Hematopoietic multipotent progenitor cell treated with erythropoietin and hydrocortisone succinate and interleukin-3 and kit ligand, for 4 days (in vitro differentiated cells): ENCODE data around the gene ALS2CL.
"Not testable (repeated sequence)": the region's sequence is repeated elsewhere in the genome, so short reads cannot be mapped to it uniquely, and the experiment has no call there.

Source experiments
- DNase-seq: peaks from one replicate; pipeline ENCODE4 v3.0.0-alpha.2; 2015

Gene ALS2CL

DNA sequence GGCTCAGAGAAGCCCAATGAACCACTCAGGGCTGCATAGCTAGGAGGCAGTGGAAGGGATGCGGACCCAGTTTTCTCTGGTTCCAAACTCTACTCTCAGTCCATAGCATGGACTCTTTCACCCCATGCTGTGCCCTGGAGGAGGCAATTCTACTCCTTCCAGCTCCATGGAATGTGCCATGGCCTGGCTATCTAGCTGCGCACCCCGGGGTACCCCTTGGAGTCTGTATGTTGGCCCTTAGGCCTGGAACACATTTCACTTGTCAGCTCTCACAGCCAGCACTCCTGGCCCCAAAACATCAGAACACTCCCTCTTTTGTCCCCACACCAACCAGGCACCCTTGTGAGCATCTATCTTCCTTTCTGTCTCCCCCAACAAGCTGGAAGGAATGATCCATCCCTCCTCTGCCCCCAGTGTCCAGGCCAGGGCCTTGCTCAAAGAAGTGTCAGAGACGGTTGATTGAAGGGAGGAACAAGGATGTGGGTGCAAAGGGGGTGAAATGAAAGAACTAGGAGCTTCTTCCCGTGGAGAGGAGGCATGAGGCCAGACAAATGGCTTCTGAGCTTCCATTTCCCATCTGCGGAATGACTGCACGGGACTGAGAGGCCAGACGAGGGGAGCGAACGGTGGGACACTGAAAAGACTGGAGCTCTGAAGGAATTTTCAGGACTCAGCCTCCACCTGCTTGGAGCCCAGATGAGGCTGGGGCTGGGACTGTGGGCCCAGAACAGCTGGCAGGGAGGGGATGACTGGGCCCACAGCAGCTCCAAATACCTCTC lies 21.4 kb upstream of the ALS2CL start:
- DNase-seq, result no peak

DNA sequence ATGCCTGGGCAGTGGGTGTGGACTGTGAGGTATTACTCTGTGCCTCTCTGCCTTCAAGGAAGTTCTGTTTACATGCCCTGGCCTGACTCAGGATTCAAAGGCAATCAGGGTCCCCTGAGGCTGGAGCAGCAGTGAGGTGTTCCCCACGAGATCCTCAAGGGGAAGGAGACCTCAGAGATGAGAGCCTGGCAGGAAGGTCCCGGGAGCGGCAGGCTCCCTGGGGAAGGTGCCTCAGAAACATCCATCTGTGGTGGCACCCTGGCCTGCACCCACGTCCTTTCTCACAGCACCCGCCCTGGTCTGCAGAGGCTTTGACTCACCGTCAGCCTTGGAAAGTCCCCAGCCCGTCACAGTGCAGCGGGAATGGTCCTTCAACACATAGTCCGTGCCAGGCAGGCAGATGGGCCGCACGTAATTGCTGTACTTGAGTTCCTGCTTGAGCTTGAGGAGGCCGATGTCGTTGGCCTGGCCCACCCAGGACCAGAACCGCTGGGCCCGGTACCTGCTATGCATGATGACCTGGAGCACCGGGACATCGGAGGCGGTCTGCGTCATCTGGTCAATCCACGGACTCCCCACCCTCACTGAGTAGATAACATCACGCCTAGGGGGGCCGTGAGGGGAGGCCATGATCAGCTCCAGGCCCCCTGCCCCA lies 20.5 kb upstream of the ALS2CL start:
- DNase-seq, result no peak

DNA sequence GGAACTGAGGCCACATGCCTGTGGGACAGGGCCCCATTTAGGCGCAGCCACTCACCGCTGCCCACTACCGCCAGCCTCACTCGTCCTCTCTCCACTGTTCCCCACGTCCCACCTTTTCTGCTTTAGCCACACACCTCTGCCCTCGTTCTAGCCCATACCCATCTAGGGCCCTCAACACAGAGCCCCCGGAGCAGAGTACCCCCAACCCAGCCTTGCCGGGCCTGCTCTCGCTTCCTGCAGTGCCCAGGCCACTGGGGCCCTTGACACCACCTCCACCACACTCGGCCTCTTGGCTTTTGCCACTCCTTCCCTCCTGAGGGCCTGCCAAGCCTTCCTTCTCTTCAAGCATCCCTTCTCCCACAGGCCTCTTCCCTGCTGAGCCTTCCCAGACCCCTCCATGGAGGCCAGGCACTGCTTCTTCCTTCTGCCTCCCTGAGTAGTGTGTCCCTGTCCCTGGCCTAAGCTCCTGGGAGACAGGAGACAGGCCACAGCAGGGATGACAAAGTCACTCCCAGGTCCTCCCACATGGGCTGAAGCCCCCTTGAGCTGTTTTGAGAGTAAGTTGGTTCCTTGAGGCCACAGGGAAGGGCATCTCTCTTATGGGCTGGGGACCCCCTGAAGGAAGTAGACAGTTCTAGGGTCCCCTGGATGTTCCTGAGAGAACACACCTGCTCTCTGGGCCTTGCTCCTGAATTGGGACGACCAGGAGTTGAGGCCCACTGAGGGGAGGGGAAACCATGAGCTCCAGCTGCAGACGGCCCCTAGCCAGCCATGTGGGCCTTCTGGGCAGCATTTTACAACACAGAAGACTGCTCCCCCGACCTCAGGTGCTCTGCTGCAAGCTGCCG lies 19.8 kb upstream of the ALS2CL start:
- no peak for DNase-seq

DNA sequence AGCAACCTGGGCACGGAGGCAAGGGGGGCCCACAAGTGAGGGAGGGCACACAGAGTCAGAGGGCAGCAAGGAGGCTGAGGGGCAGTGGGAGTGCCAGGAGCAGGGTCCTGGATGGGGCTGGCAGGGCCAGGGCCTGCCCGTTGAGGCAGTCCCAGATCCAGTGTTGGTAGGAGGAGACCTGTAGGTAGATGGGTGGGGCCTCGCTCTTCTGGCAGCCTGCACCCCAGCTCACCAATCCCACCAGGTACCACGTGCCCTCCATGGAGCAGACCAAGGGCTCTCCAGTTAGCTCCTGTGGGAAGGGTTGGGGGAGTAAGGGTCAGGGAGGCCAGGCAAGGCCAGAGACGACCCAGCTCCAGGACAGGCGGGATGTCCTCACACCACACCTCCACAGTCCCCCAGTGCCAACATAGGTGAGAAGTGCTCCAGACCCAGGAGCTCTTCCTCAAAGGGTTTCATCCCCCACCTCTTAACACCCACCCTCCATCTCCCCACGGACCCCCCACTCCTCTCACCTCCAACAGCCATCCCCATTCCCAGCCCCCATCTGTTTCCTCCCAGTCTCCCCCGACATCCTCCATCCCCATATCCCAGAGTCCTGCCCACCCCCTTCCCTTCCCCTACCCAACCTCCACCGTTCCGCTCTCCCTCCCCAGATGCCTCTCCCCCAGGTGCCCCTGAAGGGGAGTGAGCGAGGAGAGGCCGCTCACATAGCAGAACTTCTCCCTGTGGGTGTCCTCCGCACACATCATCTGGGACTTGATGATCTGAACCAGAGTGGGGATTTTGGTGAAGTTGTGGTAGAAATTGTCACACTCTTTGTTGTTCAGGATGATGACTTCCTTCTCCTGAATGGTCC lies 18.9 kb upstream of the ALS2CL start:
- no peak for DNase-seq

DNA sequence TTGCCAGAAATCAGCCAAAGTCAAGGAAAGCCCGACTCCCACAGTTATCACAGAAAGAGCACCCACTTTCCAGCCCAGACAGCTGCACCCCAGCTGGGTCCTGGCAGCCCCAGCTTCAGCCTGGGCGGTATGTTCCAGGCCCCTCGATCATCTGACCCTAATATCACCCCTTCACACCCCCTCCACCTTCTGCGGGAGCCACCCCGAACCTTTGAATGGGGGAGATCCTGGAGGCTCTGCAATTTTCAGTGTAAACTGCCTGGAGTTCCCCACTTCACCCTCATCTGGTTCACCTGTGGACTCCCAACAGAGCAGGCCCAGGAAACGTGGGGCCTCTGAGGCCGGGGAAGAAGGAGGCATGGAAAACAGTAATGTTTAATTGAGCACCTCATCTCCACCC lies 18.3 kb upstream of the ALS2CL start:
- no peak for DNase-seq

DNA sequence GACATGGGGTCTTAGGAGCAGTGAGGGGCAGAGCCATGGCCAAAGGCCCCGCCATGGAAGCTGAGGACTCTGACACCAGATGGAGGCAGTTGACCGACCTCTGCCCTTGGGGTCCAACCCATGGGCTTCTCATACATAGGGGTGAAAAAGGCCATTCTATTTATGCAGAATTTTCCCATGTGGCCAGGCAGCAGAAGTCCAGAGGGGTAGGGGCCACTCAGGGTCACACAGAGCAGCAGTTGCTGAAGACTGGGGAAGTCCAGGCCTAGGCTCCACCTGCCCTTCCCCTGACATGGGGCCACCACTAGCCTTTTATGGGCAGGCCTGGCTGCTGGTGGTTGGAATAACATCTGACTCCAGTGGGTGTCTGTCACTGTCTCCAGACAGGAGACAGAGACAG lies 17.8 kb upstream of the ALS2CL start:
- no peak for DNase-seq

DNA sequence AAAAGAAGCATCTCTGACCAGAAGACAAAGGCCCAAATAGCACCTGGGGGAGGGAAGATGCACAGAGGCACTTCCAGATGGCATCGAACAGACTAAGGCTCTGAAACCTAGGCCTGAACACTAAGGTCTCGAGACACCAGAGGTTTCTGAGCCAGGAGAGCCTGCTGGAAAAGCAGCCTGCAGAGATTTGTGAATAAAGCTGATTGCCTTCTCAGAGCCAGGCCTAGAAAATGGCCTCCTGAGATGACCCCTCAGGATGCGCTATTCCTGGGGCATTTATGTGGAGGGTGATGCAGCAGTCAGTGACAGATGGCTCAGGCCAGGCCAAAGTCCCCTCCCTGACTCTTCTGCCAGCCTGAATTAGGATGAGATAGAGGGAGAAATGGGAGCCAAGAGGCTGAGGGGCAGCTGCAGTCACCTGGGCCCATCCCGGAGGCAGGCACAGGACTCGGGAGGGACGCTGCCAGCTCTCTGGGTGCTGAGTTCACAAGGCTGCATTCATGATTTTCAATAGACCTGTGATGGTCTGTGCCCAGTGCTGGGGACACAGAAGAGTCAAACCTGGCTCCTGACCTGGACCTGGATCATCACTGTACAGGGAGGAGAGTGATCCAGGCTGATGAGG lies 17.3 kb upstream of the ALS2CL start:
- no peak for DNase-seq

DNA sequence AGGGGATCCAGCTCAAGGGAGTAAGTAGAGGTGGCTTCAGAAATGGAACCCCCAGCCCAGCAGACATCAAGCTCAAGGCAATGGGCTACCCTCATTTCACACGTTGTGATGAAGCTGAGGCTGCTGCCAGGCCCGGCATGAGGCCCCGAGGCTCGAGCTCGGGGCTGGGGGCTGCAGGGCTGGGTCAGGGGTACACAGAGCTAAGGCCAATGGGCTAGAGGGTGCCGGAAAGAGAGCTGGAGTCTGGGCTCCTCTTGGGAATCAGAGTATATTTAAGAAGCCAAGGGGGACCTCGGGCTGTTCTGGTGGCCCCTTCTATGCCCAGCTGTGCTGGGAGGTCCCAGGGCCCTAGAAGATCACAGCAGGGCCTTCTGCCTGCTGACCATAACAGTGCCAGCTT lies 16.8 kb upstream of the ALS2CL start:
- DNase-seq, result no peak

DNA sequence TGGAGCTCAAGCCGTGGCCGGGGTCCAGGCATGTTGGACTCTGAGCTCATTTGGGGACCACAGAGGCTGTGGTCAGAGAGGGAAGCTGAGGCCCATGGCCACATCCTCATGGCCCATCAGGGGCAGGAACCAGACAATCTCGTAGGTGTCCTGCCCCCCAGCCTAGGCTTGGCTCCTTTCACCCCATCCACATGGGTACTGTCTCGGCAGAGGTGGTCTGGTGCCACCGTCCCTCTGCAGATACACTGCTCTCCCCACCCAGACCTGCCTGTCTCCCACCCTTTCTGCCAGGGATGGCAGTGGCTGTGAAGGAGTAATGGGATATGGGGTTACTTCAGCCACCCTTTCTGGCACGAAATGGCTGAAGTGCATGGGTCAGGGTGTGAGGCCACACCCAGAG lies 16.2 kb upstream of the ALS2CL start:
- no peak for DNase-seq

DNA sequence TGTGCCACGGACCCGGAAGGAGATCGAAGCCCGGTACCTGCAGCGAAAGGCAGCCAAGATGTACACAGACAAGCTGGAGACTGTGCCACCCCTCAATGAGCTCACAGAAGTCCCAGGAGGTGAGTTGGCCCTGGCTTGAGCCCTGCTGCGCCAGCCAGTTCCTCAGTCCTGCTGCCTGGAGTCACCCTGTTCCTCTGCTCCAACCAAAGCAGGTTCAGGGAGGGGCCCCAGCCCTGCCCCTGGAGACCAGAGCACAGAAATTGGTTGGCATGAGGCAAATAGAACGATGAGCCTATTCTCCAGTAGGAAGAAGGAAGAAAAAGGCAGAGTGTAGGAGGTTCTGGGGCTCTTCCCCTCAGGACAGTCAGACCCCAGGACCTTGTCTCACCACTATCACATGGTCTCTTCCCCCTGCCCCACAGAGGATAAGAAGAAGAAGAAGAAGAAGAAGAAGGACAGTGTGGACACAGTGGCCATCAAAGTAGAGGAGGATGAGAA lies 15.7 kb upstream of the ALS2CL start:
- no peak for DNase-seq

DNA sequence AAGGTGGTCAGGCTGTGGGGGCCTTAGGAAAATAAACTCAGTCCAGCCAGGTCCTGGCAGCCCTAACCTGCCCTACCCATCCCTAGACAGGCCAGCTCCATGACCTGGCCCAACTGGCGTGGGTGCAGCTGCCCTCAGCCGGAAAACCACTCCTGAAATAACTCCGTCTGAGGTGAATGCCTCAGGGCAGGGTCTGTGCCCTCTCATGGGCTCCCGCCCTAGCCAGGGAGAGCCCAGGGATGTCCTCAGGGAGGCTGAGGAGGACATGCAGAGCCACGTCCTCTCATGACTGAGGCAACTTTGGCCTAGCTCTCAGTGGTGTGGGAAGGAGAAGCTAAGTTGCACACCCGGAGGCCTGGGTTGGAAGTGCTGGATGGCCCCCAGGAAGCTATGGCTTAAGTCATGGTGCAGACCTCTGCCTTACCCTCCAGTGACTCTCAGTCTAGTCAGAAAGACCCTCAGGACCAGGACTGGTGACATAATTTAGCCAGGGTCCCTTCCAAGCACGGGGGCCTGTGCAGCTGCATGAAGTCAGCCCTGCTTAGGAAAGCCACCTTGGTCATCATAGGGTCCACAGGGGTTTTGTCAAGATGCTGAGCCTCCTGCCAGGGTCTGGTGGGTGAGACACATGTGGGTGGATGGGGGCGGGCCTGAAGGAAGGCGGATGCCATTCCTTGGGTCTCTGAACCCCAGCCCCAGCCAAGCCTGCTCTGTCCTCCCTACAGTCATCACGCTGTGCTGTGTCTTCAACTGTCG lies 15.1 kb upstream of the ALS2CL start:
- DNase-seq, result no peak

DNA sequence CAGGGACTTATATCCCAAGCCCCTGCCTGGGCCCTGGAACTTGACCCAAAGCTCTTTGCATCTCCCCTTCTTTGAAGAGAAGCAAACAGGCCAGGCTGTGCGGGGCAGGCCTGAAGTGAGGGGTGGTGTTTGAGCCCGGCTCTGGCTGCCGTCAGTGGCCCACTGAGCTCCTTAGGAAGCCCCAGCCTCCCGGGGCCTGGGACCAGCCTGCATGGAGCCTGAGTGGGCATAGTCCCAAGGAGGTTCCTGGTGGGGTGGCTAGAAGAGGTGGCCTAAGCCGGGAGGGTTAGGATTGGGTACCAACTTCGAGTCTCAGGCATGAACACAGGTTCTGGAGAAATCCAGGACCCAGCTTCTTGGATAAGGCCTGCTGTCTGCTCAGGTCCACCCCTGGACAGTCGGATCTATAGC lies 14.1 kb upstream of the ALS2CL start:
- DNase-seq, result no peak

DNA sequence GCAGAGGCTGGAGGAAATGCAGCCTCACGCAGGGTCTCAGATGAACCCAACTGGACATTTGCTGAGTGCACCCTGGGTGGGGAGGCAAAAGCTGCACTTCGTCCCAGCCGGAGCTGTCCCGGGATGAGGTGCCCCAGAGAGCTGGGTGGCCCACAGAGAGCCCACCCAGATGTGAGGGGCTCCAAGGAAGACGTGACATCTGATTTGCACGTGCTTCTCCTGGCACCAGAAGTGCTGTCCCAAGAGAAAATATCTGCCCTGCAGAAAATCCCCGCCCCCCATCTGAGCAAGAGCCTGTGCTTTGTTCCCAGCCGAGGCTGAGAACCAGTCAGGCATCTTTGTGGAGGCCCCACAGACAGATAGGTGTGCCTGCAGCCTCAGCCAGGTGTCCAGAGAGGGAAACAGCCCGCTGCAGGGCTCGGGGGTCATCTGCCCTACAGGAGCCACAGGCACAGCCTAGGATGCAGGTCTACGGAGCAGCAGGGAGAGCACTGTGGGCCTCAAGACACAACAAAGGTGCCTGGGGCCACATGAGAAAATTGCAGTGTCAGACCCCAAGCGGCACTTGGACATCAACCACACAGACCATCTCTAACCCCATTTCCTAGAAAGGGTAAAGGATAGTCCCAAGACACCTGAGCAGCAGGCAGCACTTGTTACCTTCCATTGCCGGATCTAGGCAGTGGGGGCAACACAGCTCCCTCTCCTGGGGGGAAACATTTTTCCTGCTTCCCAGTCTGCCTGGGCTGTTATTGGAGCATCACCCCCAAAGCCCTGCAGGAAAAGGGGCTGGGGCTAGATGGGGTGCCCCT lies 13.5 kb upstream of the ALS2CL start:
- DNase-seq, result no peak

DNA sequence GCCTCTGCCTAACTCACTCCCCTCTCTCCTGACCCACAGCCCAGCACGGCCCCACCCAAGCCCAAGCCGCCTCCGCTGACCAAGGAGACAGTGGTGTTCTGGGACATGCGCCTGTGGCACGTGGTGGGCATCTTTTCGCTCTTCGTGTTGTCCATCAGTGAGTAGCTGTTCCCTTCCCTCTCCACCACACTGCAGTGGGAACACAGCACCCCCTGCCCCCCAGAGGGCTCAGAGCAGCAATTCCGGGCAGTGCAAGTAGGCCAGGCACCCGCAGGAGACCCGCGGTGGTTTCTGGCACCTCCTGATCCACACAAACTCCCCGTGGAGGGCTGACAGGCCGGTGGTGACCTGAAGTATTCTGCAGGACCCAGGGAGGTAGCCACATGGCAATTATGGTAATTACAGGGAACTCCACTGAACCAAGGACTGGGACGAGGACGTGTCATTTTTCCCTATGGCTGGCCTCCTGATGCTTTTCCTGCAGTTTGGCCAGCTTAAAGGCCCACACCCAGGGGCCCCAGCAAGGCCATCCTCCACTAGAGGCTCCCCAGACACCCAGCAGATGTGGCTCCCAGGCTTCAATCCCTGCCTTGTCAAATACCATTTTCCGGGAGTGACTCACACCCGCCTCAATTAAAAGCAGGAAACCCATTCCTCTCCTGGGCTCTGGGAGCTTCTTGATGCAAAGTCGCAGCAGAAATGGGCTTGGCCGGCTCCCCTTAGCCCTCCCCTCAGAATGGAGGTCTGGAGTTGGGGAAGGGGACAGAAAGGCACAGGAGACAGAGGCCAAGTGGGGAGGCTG lies 12.5 kb upstream of the ALS2CL start:
- DNase-seq, result no peak

DNA sequence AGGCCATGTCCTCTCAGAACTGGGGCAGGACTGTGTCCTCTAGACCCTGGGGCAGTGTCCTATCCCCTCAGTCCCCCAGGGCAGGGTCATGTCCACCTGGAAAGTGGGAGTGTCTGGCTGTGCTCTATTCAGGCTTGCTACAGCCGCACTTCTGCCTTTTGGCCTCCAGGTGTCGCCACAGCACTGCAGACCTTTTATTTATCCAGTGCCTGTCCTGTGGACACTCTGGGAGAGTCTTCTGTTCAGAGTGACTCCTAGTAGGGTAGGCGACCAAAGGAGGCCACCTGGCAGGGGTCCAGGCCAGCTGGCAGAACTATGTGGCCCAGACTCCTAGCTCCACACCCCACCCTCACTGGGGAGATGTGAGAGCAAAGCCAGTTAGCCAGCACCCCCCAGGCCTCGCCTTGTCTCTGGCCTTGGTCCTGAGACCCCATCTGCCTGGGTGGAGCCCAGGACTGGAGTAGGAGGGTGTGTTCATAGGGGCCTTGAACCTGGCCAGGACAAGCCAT lies 11.6 kb upstream of the ALS2CL start:
- peak; percentile 79 for DNase-seq

DNA sequence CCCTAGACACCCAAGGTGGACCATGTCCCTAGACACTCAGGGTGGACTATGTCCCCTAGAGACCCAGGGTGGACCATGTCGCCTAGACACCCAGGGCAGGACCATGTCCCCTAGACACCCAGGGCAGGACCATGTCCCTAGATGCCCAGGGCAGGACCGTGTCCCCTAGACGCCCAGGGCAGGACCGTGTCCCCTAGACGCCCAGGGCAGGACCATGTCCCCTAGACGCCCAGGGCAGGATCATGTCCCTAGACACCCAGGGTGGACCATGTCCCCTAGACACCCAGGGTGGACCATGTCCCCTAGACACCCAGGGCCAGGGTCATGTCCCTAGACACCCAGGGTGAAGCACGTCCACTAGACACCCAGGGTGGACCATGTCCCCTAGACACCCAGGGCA lies 10.9 kb upstream of the ALS2CL start:
- not testable (repeated sequence) for DNase-seq

DNA sequence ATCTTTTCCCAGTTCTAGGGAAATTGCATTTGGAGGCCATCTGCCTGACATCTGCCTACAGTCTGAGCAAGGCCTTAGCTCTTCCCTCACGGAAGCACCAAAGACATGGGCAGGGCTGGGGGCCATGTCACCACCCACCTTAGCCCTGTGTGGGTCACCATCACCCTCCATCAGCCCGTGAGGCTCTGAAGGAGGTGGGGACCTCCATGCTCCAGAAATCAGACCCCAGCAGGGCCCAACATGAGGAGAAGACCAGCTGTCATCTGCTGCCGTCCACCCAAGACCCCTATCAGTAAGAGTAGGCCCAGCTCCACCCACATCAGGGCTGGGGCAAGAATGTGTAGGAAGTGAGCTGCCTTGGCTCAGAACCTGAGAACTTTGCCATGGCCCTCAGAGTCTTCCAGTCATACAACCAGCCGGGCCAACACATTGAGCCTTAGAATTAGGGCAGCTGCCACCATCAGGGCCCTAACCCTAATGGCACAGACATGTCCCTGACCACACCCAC lies 9.6 kb upstream of the ALS2CL start:
- DNase-seq, result no peak

DNA sequence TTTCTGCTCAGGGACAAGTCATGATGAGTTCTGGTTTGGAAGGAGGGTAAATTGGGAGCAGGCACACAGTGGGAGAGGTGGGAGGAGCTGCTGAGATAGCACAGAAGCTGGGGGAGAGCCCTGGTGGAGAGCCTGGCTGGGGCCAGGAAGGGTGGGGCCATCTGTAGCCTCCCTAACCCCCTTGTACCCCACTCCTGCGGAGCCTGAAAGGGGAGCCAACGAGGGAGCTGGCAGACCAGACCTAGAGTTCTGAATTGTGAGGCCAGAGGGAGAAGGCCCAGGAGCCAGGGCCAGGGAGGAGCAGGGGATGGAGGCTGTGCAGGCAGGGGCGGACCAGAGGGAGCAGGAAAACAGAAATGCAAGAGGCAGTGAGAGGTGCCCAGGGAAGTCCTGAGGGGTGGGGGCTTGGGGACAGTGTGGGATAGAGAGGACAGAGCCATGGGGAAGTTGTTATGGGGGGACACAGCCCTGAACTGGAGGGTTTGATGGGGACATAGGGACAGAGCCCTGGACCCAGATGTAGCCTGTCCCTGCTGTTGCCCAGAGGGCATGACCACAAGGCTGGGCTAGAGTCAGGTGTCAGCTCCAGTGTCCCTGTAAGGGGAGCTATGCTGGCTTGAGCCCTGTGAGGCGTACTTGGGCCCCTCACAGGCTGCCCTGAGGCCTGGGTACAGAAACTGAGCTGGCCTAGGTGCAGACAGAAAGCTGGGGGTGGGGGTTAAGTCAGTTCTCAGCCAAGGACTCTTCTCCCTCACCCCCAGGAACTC lies 8.9 kb upstream of the ALS2CL start:
- DNase-seq, result no peak
